Cerebellar nuclear complex (tissue), 1 donor: Measurements from ENCODE around the gene EFHD1.
"Not testable (repeated sequence)": the region's sequence is repeated elsewhere in the genome, so short reads cannot be mapped to it uniquely, and the experiment has no call there.

Experiments
- DNase-seq, 2 experiments: peaks; one replicate each; lab custom pipeline; 2025; lab: John Stamatoyannopoulos, UW

Gene EFHD1

DNA sequence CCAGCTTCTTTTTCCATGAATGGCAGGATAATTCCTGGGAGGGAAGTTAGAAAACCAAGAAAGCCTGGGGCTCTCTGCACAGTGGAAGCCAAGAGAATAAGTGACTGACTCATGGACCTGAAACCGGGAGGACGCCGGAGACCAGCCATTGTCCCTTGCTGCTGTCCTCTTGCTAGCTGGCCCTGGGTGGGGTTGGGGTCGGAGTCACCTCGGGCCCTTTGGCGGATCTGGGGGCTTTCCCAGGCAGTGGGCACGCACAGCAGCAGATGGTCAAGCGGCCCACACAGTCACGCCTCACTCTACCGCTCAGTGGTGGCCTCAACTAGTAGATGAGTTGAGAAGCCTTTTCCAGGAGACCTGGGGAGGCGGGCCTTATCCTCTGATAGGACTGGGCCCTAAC lies 15.6 kb downstream of the EFHD1 start:
- no peak for DNase-seq

- no peak for DNase-seq
Measured at GRCh38 chr2:232652505-232652851, 19.1 kb downstream of the EFHD1 start.

GRCh38 chr2:232653441-232653840 lies 20.0 kb downstream of the EFHD1 start:
- DNase-seq: no peak

GRCh38 chr2:232655392-232655791 lies 22.0 kb downstream of the EFHD1 start:
- DNase-seq: no peak

DNA sequence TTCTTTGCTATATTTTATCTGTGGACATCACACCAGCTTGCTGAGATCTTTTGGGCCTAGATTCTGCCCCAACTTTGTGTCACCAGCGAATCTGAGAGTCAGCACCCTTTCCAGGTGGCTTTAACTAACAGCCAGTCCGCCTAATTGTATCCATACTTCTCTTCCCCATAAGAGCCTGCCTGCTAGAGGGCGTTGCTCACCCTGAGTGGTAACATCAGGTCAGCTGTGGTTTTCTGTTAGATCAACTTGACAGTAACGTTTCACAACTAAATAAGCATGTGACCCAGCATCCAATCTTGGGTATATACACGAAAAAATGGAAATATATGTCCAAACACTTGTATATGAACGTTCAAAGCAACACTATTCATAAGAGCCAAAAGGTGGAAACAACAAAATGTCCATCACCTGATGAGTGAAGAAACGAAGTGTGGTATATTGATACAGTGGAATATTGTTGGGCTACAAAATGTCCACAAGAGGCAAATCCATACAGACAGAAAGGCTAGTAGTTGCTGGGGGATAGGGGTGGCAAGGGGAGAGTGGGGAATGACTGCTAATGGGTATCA lies 24.9 kb downstream of the EFHD1 start:
- no peak for DNase-seq

- no peak for DNase-seq
Measured at GRCh38 chr2:232659359-232659758, 26.0 kb downstream of the EFHD1 start.

GRCh38 chr2:232662486-232663260 lies 29.3 kb downstream of the EFHD1 start:
- DNase-seq: no peak

DNA sequence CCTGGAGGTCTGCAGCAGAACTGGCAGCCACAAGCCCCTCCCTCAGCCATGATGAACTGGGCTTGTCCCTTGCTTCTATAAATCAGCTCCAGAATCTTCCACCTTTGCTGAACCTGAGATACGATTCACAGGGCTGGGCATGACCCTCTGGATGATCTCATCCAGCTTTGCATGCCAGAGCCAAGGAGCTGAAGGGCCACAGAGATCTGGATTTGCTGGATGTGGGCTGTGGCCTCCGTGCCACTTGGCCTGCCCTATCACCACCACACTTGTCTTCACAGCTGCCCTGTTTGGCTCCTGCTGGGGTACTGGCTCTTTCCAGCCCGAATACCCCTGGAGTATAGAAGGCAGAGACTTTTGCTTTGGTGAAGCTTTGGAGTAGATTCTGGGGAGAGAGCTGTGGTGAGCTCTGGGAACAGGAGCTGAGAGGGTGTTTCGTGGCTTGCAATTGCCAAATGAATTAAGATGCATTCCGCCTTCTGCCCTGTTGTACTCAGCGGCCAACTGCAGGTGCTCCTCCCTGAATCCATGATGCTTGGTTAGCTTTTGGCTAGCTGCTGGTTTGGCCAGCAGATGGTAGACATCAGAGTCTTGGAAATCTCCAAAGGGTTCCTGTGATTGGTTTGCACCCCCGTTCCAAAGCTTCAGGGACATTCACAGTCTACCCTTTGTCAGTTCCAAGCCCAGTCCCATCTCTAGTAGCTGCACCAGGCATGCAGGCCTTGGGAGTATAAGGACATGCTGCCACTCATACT lies 32.8 kb downstream of the EFHD1 start:
- DNase-seq: peak in 1 of 2 experiments; percentile 15

- DNase-seq: no peak
Measured at GRCh38 chr2:232667989-232668583, 34.7 kb downstream of the EFHD1 start.

DNA sequence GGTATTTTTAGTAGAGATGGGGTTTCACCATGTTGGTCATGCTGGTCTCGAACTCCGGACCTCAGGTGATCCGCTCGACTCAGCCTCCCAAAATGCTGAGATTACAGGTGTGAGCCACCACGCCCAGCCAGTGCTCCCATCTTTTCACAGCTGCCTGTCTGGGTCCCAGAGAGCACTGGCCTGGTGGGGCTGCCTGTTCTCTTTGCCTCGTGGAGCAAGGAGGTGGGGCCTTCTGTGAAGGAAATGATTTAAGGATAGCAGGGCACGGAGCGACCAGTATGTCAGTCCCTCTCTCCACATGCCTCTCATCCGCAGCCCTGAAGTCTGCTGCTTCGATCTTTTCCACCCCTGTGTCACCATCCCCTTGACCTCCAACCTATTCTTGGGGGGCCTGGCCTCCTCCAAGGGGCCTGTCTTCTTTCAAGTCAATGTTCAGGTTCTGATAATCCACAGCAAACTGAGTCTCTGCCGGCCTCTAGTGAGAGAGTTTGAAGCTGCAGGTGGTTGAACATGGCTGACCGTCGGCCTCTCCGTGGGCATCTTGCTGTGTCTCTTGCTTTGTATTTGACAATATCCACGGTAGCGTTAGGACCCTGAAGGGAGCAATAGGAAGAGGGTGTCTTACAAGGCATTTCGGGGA lies 35.5 kb downstream of the EFHD1 start:
- DNase-seq: no peak

DNA sequence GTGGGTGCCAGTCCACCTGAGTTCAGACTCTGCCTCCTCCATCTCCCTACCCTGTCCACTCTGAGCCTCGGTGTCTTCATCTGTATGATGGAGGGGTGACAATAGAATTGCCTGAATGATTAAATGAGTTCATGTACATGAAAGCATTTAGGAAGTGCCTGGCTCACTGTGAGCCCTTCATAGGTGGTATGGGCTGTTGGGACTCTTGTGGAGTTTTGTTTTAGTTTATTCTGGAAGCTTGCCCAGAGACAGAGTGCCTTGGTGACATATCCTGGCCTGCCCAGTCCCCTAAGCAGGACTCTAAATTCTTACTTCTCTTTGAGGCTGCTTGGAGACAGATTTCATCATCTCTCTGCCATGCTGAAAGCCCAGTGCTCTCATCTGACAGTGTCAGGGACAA lies 39.2 kb downstream of the EFHD1 start:
- no peak for DNase-seq

- no peak for DNase-seq
Measured at GRCh38 chr2:232674491-232674890, 41.1 kb downstream of the EFHD1 start.

DNA sequence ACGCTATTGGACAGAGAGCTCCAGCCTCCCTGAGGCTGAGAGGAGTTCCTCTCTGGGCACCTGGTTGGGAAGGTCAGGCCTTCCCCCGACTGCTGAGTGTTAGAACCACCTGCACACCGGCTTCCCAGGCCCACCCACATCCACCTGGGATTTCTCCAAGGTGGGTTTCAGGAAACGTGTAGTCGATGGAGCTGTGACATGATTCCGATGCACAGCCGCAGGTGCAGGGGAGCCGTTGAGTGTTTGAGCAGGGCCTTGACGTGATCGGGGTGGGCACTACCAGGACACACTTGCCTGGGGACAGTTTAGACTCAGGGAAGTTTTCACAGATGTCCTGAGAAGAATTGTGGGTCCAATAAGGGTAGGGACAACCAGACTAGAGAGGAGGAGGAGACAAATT lies 42.0 kb downstream of the EFHD1 start:
- no peak for DNase-seq

DNA sequence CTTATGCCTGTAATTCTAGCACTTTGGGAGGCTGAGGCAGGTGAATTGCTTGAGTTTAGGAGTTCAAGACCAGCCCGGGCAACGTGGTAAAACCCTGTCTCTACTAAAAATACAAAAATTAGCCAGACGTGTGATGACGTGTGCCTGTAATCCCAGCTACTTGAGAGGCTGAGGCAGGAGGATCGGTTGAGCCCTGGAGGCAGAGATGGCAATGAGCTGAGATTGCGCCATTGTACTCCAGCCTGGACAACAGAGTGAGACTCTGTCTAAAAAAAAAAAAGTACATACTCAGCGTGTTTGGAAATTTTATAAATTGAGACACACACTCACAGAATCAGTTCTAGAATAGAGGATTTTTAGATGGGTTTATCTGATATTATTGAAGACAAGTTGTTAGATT lies 46.6 kb downstream of the EFHD1 start:
- no peak for DNase-seq

GRCh38 chr2:232681527-232681926 lies 48.1 kb downstream of the EFHD1 start:
- no peak for DNase-seq

DNA sequence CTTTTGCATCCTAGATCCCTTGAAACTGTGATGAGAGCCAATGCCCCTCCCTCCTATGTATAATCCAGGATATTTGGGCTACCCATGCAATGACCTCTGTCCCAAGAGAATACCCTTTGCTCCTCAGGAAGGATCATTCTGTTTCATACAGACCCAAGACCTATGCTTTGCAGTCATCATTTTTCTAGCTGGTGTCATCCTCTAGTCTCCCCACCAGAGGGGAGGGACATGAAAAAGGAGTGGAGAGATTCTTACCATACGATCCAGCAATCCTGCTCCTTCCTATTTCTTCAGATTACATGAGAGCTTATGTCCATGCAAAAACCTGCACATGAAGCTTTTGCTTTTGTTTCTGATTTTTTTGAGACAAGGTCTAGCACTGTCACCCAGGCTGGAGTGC lies 50.0 kb downstream of the EFHD1 start:
- no peak for DNase-seq

- not testable (repeated sequence) for DNase-seq
Measured at GRCh38 chr2:232685391-232685790, 52.0 kb downstream of the EFHD1 start.

GRCh38 chr2:232687382-232688160 lies 54.2 kb downstream of the EFHD1 start:
- no peak for DNase-seq

- no peak for DNase-seq
Measured at GRCh38 chr2:232688201-232688600, 54.8 kb downstream of the EFHD1 start.

DNA sequence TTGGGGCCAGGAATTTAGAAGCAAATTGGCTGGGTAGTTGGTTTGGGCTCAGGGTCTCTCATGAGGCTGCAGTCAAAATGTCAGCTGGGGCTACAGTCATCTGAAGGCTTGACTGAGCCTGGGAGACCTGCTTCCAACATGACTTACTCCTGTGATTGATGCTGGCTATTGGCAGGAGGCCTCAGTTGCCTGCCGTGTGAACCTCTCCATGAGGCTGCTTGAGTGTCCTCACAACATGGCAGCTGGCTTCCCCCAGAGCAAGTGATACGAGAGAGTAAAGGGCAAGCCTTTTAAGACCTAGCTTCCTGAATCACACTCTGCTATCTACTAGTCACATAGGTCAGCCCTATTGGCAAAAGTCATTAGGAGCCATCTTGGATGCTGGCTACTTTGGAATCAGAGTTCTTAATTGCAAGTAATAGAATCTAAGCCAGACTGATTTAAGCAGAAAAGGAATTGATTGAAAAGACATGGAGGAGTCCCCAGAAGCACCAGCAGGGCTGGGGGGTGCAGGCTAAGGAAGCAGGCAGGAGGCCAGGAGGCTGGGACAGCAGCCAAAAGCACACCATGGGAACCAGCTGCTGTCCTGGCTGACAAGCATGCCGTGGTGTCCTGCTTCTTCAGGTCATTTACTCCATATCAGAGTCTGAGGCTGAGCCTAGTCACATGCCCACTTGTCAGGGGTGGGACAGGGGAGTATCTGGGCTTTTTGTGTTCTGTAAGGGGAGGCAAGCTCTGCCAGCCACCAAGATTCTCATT lies 55.9 kb downstream of the EFHD1 start:
- peak; percentile 8 to 42 for DNase-seq

DNA sequence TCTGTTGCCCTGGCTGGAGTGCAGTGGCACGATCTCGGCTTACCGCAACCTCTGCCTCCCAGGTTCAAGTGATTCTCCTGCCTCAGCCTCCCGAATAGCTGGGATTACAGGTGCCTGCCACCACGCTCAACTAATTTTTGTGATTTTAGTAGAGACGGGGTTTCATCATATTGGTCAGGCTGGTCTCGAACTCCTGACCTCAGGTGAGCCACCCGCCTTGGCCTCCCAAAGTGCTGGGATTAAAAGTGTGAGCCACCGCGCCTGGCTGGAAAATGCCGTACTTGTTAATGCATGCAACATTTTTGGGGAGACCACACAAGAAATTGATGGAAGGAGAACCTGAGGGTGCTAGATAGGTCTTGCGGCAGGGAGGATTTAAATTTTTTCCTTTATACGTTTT lies 57.7 kb downstream of the EFHD1 start:
- DNase-seq: not testable (repeated sequence)
